ENCODE data around the gene ACOT7.

DNA sequence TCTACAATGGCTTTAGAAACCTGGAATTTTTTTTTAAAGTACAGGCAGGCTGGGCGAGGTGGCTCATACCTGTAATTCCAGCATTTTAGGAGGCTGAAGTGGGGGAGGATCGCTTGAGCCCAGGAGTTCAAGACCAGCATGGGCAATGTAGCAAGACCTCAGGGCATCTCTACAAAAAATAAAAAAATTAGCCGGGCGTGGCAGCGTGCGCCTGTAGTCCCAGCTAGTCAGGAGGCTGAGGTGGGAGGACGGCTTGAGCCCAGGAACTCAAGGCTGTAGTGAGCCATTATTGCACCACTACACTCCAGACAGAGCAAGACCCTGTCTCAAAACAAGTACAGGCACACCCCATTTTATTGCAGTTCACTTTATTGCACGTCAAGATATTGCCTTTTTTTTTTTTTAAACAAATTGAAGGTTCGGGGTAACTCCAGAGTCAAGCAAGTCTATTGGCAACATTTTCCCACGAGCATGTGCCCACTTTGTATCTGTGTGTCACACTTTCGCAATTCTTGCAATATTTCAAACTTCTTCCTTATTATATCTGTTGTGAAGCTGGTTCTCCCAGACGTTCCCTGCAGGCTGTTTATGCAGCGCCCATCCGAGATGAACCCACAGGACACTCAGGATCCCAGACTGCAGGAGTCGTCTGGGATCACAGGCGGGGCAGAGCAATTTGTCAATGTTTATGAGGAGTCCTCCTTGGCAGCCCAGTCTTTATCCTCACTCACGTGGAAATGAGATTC, 21.5 kb upstream of the ACOT7 start:
- TF ChIP-seq POLR2AphosphoS5 (IDR thresholded peaks at IDR 0.05) (no peak), POLR2A (IDR thresholded peaks at IDR 0.05; ENCODE audit: low read depth) (no peak)
- TF ChIP-seq, protein P1, sequence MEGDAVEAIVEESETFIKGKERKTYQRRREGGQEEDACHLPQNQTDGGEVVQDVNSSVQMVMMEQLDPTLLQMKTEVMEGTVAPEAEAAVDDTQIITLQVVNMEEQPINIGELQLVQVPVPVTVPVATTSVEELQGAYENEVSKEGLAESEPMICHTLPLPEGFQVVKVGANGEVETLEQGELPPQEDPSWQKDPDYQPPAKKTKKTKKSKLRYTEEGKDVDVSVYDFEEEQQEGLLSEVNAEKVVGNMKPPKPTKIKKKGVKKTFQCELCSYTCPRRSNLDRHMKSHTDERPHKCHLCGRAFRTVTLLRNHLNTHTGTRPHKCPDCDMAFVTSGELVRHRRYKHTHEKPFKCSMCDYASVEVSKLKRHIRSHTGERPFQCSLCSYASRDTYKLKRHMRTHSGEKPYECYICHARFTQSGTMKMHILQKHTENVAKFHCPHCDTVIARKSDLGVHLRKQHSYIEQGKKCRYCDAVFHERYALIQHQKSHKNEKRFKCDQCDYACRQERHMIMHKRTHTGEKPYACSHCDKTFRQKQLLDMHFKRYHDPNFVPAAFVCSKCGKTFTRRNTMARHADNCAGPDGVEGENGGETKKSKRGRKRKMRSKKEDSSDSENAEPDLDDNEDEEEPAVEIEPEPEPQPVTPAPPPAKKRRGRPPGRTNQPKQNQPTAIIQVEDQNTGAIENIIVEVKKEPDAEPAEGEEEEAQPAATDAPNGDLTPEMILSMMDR (IDR thresholded peaks at IDR 0.05): no peak

Data from esophagus muscularis mucosa (tissue), 3 donors.